NCI-H226 (cell line): ENCODE measurements around the gene BOC.

Source experiments
- DNase-seq: peaks from one replicate; pipeline ENCODE4 v3.0.0-alpha.2; 2015

Gene BOC

GRCh38 chr3:113272385-113272779, 61.0 kb downstream of the BOC start:
- no peak for DNase-seq

GRCh38 chr3:113273011-113273410, 61.7 kb downstream of the BOC start:
- no peak for DNase-seq

- no peak for DNase-seq
These were observed 62.4 kb downstream of the BOC start for GRCh38 chr3:113273604-113274378.

GRCh38 chr3:113274425-113275257, 63.3 kb downstream of the BOC start:
- DNase-seq, result no peak

- DNase-seq, result no peak
These were observed 63.9 kb downstream of the BOC start for GRCh38 chr3:113275258-113275556.

GRCh38 chr3:113275583-113275928, 64.2 kb downstream of the BOC start:
- DNase-seq, result no peak

GRCh38 chr3:113275929-113276750, 64.8 kb downstream of the BOC start:
- no peak for DNase-seq

- DNase-seq, result no peak
These were observed 65.4 kb downstream of the BOC start for GRCh38 chr3:113276751-113277080.

GRCh38 chr3:113277414-113277813, 66.1 kb downstream of the BOC start:
- no peak for DNase-seq

GRCh38 chr3:113277941-113278598, 66.7 kb downstream of the BOC start:
- DNase-seq, result no peak

- DNase-seq, result no peak
These were observed 67.2 kb downstream of the BOC start for GRCh38 chr3:113278599-113278955.

GRCh38 chr3:113279686-113280085, 68.3 kb downstream of the BOC start:
- no peak for DNase-seq

- DNase-seq, result no peak
These were observed 71.9 kb downstream of the BOC start for GRCh38 chr3:113283306-113283705.

GRCh38 chr3:113284453-113285050, 73.2 kb downstream of the BOC start:
- no peak for DNase-seq

GRCh38 chr3:113285226-113285625, 73.9 kb downstream of the BOC start:
- DNase-seq, result no peak

GRCh38 chr3:113285741-113286140, 74.4 kb downstream of the BOC start:
- DNase-seq, result no peak

GRCh38 chr3:113286524-113286923, 75.2 kb downstream of the BOC start:
- no peak for DNase-seq

- DNase-seq, result peak; percentile 33
These were observed 75.9 kb downstream of the BOC start for GRCh38 chr3:113287111-113287802.

GRCh38 chr3:113287803-113288648, 76.7 kb downstream of the BOC start:
- no peak for DNase-seq

GRCh38 chr3:113288881-113289280, 77.5 kb downstream of the BOC start:
- DNase-seq, result no peak

GRCh38 chr3:113291572-113291971, 80.2 kb downstream of the BOC start:
- DNase-seq, result no peak
